Left lobe of liver (tissue), 2 donors: ENCODE results near the gene OR4F6. TPM values are rescaled to one million over a fixed set of nuclear protein-coding genes. Genes with fewer than 3 reads are reported as not detected.

Experiments used
- ATAC-seq: fragments of 200-7000 bp; cut with Tn5 transposase; one replicate; pipeline ENCODE4 v1.9.1; 2020; ENCODE audit warnings: mild to moderate bottlenecking, moderate library complexity
- DNase-seq: peaks from one replicate; pipeline ENCODE4 v3.0.0-alpha.2; 2020; ENCODE audit warnings: low spot score
- total RNA-seq: library from RNA; stranded (reverse); gene quantifications from one replicate; pipeline ENCODE4 v1.2.1, GENCODE V29; 2021
- donor health status: DM: no; HTN: no; CAD: no; lungs with moderate emphysema.
- donor health status: DM: no; HTN: yes; CAD: no.

OR4F6 gene
- total RNA-seq, 1 donor from 2014 or later = not detected

- ATAC-seq (no peak), DNase-seq (no peak)
These were observed 1.1 kb downstream of the OR4F6 start for GRCh38 chr15:101804375-101804774.

DNA sequence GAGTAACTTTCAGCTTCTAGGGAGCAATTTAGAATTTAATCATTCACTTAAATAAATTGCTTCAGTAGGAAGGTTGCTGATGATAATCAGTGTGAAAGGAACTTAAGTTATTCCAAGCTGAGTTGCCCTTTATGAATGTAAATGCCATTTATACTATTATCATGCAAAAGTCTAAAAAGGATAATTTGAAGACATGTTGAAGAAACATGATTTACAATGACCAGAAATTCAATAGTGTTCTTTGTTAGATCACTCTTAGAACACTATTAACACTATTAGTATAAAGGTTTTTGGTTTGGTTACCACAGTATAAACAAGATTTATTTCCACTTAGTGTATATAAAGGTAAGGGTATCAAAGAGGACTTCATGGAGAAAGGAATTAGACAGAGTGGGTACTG, 1.6 kb downstream of the OR4F6 start:
- DNase-seq (no peak), ATAC-seq (no peak)

- no peak for DNase-seq
- ATAC-seq = no peak
These were observed 2.5 kb downstream of the OR4F6 start for GRCh38 chr15:101805605-101806345.

GRCh38 chr15:101807345-101807945, 4.1 kb downstream of the OR4F6 start:
- DNase-seq (no peak), ATAC-seq (no peak)

- DNase-seq (no peak), ATAC-seq (no peak)
These were observed 4.9 kb downstream of the OR4F6 start for GRCh38 chr15:101808201-101808600.

GRCh38 chr15:101810456-101810855, 7.1 kb downstream of the OR4F6 start:
- ATAC-seq (no peak), DNase-seq (no peak)

- no peak for ATAC-seq
These were observed 7.6 kb downstream of the OR4F6 start for GRCh38 chr15:101810876-101811275.

DNA sequence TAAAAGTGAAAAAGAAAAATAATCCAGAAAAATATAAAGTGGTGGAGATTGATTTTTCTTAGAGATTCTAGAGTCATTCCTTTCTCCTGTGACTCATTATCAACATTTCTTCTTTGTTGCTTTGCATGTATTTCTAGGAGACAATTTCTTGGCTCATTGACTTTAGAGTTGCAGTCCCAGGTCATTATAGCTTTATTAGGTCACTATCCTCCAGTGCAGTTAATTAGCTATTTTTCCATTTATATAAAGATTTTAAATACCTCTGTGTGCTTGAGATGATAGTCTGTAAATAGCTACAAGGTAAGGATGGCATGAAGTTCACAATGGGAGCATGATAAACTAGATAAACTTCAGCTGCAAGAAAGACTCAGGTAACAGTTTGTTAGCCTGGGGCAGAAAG, 8.6 kb downstream of the OR4F6 start, which contains the start of gene OR4F15:
Gene OR4F15, plus strand, starts transcription at position 301 of the 400 bp plus-strand sequence. CDS start 5,985 bp downstream, outside the sequence.
- ATAC-seq (no peak), DNase-seq (no peak)

More at GRCh38 chr15:101810876-101811275, 7.6 kb downstream of the OR4F6 start:
- DNase-seq = no peak

DNA sequence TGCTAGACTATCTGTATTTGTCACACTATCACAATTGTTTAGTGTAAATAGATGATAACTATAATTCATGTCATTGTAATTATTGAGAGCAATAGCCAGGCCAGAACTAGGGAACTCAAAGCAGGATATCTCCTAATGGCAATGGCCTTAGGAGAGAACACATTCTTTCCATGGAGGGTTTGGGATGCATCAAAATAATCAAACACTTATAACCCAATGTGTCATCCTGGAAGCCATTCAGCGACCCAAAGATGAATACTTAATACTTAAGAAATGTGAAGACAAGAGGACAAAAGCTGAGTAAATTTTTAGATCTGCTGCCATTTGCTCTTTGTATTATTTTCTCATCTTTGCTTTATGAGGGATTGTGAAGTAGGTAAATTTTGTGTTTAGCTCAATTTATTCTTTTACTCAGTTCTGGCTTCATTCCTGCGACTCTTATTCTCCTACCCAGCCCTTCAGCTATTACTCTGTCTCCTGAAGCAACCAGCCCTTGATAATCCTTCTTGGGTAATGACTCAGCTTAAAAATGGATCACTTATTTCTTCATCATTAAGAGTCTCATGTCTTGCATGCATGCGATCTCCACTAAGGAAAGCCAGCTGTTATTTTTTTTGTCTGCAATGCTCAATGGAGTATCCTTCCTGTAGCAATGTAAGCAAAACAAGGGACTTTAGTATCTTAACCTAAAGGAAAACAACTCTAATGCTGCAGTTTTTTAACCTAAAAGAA, 10.7 kb downstream of the OR4F6 start:
- ATAC-seq = no peak
- no peak for DNase-seq

DNA sequence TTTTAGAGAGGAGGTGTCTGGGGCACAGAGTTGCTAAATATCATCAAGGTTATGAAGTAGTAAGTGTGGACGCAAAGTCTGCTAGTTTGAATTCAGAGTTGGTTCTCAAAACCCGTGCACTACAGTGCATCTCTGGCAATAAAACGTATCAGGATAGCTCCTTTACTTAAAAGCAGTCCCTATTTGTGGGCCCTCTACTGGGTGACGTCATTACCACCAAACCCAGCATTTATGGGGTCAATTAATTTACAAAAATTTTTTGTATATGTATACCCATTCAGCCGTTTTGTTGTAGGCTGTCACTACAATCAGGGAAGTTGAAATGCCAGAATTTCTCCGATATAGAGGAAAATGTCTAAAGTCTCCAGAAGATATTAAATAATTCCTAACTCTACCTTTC, 17.5 kb downstream of the OR4F6 start:
- DNase-seq (no peak), ATAC-seq (no peak)

- no peak for DNase-seq
- no peak for ATAC-seq
These were observed 23.9 kb downstream of the OR4F6 start for GRCh38 chr15:101827257-101827656.

GRCh38 chr15:101828774-101829173, 25.5 kb downstream of the OR4F6 start:
- ATAC-seq (no peak), DNase-seq (no peak)

DNA sequence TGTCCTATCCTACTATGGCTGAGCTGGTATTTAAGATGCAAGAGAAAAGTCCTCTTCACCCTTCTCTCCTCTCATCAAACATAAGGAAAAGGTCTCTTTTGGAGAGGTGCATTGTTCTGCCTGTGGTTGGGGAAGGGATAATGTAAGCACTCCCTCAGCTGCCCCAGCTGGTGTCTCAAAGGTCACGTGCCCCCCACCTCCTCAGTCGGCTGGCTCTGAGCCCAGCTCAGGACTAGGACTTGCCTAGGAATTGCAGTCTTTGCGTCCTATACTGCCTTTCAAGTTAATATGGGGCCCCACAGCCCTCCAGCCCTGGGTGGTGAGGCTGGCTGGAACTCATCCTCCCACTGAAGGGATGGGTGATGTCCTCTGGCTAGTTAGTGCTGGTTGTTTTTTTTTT, 38.3 kb downstream of the OR4F6 start:
- DNase-seq (no peak), ATAC-seq (no peak)

- DNase-seq = no peak
- no peak for ATAC-seq
These were observed 41.6 kb downstream of the OR4F6 start for GRCh38 chr15:101844916-101845315.

DNA sequence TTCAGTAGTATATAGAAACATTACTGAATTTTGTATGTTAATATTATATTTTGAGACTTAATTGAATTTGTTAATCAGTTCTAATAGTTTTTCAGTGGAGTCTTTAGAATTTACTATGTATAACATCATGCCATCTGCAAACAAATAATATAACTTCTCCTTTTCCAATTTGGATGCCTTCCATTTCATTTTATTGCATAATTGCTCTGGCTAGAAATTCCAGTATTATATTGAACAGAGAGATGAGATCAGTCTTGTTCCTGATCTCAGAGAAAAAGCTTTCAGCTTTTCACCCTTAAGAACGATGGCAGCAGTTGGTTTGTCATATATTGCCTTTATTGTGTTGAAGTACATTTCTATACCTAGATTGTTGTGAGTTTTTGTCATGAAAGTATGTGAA, 49.0 kb downstream of the OR4F6 start:
- ATAC-seq (no peak), DNase-seq (no peak)

Other genes starting within 250 kb of the OR4F6 start
- 30.4 TPM for gene TM2D3, start 151.1 kb upstream of the OR4F6 start, total RNA-seq
- gene TARS3, start 79.0 kb upstream of the OR4F6 start, total RNA-seq = 5.1 TPM
- not detected for gene OR4F15, start 8.7 kb downstream of the OR4F6 start, total RNA-seq